Activated CD4-positive, alpha-beta T cell treated with anti-CD3 and anti-CD28 coated beads, Interleukin-2, amount 50 U/mL, for 48 hours (primary cell): Measurements from ENCODE around the gene ACP4.
"Not testable (repeated sequence)": the region's sequence is repeated elsewhere in the genome, so short reads cannot be mapped to it uniquely, and the experiment has no call there.

ENCODE experiments used
- DNase-seq, 2 experiments: peaks; one replicate each; pipeline ENCODE4 v3.0.0-alpha.2; 2020

Gene ACP4, protein sequence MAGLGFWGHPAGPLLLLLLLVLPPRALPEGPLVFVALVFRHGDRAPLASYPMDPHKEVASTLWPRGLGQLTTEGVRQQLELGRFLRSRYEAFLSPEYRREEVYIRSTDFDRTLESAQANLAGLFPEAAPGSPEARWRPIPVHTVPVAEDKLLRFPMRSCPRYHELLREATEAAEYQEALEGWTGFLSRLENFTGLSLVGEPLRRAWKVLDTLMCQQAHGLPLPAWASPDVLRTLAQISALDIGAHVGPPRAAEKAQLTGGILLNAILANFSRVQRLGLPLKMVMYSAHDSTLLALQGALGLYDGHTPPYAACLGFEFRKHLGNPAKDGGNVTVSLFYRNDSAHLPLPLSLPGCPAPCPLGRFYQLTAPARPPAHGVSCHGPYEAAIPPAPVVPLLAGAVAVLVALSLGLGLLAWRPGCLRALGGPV

DNA sequence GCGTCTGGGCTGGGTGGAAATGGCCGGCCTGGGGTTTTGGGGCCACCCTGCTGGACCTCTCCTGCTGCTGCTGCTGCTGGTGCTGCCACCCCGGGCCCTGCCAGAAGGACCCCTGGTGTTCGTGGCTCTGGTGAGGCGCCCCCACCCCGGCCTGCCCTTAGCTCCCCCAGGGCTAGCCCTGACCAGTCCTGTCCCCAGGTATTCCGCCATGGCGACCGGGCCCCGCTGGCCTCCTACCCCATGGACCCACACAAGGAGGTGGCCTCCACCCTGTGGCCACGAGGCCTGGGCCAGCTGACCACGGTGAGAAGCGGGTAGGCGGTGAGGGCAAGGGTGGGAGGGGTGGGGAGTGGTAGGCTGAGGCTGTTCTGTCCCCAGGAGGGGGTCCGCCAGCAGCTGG is at the start of gene ACP4:
TSS of gene ACP4 (plus strand) at position 20 of the 400 bp plus-strand sequence. CDS start at position 20, 0 bp downstream.
- DNase-seq = no peak

DNA sequence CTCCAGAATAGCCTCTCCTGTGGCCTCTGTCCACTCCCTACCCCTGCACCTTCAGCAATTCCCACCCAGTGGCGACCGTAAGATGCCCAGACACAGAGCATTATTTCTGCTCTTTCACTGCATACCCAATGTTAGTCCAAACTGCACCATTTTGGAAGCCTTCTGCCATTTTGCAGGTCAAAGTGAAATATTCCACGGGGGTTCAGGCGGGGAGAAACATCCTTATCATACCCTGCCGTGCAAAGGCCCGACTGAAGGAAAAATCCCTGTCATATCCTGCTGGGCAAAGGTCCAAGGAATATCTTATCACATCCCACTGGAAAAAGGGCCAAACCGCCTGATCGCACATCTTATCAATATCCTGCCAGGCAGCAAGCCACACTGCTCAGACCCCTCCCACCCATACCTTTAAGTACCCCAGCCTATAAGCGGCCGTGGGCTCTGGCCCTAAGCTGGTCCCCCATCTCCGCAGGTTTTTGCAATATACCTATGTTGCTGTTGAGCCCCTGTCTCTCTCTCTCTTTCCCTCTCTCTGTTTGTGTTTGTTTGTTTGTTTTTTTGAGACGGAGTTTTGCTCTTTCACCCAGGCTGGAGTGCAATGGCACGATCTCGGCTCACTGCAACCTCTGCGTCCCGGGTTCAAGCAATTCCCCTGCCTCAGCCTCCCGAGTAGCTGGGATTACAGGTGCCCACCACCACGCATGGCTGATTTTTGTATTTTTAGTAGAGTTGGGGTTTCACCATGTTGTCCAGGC is 48.9 kb upstream of the ACP4 start:
- no peak for DNase-seq

DNA sequence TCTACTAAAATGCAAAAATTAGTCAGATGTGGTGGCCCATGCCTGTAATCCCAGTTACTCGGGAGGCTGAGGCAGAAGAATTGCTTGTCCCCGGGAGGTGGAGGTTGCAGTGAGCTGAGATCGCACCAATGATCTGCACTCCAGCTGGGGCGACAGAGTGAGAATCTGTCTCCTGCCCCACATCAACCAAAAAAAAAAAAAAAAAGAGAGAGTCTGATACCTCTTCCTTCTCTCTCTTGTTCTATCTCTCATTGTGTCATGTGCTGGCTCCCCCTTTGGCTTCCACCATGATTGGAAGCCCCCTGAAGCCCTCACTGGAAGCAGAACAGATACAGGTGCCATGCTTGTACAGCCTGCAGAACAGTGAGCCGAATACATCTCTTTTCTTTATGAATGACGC is 46.7 kb upstream of the ACP4 start:
- DNase-seq = no peak

DNA sequence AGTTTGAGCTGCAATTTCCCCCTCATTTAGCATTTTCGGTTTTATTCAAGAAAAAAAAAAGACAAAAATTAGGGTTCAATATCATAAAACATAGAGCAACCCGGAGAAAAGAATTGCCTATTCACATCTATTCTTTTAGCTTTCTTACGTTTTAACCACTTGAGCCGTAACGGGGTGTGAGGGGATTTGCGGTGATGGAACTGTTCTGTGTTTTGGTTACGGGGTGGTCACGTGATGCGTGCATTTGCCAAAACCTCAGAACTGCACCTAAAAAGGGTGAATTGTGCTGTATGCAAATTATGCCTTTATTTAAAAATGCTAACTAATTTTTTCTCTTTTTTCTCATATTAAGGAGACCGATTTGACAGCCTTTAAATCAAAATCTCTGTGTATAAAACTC is 45.0 kb upstream of the ACP4 start:
- DNase-seq = no peak

DNA sequence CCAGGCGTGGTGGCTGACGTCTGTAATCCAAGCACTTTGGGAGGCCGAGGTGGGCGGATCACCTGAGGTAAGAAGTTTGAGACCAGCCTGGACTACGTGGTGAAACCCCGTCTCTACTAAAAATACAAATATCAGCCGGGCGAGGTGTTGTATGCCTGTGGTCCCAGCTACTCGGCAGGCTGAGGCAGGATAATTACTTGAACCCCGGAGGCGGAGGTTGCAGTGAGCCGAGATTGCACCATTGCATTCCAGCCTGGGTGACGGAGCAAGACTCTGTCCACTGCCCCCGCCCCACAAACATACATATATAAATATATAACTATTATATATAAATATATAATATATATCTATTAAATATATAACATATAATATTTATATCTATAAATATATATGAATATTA is 43.1 kb upstream of the ACP4 start:
- DNase-seq = not testable (repeated sequence)

DNA sequence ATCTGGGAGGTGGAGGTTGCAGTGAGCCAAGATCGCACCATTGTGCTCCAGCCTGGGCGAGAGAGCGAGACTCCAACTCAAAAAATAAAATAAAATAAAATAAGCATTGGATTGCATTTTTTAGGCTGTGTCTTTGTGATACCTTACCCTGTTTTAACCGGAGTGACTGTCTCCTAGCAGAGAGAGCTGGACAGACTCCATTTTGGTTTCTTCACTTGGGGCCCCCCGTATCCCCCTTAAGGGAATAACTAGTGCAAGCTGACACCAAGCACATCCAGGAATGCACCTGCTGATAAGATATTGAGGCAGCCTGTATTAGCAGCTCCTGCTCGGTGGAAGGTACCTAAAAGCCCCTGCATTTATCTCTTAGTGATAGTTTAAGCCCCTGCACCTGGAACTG is 40.7 kb upstream of the ACP4 start:
- DNase-seq = no peak

DNA sequence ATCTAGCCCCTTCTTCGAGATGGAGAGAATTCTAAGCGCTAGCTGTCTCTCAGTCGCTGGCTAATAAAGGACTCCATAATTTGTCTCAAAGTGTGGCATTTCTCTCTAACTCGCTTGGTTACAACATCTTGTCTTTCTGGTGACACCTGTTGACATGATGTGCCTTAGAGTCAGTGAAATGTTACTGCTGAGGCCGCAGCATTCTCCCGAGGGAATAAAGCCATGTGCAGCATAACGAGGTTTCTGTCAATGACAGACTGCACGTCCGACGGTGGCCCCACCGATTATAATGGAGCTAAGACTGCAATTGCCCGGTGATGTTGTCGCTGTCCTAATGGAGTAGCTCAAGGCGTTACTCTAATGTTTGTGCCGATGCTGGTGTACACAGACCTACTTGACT is 40.2 kb upstream of the ACP4 start:
- DNase-seq = no peak

DNA sequence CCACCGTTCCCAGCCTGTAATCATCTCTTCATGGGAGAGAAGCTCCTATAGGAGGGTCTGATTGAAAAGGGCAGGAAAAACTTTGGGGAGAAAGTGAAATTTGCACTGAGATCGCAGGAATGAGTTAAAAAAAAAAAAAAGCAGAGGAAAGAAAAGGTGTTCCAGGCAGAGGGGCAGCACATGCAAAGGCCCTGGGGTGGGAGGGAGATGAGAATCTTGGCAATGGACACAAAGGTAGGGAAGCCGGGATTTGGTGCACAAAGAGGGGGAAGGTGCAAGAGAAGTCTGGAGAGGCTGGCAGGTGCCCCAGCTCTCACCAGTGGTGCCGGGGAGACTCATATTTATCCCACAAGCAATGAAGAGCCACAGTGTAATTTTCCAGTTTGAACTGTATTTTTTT is 36.3 kb upstream of the ACP4 start:
- DNase-seq = no peak

DNA sequence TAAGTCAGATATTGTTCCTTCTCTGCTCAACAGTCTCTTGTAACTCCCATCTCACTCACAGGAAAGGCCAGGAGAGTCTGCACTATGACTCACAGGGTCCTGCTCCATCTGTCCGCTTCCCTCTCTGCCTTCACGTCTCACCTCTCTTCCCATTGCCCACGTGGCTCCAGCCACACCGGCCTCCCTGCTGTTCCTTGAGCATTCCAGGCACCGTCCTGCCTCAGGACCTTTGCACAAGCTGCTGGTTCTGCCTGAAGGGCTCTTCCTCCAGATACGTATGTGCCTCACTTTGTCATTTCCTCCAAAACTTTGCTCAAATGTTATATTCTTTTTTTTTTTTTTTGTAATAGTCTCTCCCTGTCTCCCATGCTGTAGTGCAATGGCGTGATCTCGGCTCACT is 34.0 kb upstream of the ACP4 start:
- DNase-seq = not testable (repeated sequence)

DNA sequence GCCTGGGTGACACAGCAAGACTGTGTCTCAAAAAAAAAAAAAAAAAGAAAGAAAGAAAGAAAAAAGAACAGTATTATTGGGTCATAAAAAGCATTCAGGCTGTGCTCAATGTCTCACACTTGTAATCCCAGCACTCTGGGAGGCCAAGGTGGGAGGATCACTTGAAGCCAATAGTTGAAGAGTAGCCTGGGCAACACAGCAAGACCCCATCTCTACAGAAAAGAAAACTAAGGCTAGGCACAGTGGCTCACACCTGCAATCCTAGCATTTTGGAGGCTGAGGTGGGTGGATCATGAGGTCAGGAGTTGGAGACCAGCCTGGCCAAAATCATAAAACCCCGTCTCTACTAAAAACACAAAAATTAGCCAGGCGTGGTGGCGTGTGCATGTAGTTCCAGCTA is 32.6 kb upstream of the ACP4 start:
- DNase-seq = not testable (repeated sequence)

DNA sequence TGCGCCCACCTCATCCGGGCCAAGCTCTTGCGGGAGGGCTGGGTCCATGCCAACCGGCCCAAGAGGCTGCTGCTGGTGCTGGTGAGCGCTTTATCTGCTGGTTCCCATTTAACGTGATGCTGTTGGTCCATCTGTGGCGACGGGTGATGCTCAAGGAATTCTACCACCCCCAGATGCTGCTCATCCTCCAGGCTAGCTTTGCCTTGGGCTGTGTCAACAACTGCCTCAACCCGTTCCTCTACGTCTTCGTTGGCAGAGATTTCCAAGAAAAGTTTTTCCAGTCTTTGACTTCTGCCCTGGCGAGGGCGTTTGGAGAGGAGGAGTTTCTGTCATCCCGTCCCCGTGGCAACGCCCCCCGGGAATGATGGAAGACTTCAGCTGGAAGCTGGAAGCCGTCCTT is 31.1 kb upstream of the ACP4 start:
- DNase-seq = not testable (repeated sequence)

DNA sequence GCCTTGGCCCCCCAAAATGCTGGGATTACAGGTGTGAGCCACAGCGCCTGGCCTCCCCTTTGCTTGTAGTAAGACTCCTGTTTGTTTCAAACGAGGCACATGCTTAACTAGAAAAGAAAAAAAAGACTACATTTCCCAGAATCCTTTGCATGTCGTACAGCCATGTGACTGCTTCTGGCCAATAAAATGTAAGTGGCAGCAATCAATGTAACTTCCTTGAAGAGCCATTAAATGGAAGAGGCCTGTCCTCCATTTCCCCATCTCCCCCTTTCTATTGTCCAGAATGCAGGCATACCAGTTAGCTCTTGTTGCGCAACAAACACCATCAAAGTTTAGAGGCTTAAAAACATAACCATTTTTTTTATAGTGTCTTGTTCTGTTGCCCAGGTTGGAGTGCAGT is 30.3 kb upstream of the ACP4 start:
- DNase-seq = no peak

DNA sequence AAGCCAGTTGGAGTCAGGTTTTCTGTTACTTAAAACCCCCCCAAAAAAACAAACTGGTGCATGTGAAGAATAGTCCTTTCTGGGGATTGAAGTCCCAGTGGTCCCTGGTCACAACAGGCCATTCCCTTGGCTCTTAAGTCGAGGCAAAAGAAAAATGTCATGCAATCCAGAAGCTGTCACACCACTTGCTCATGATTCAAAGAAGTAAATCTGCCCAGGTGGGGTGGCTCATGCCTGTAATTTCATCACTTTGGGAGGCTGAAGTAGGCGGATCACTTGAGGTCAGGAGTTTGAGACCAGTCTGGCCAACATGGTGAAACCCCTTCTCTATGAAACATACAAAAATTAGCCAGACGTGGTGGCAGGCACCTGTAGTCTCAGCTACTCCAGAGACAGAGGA is 28.7 kb upstream of the ACP4 start:
- not testable (repeated sequence) for DNase-seq

DNA sequence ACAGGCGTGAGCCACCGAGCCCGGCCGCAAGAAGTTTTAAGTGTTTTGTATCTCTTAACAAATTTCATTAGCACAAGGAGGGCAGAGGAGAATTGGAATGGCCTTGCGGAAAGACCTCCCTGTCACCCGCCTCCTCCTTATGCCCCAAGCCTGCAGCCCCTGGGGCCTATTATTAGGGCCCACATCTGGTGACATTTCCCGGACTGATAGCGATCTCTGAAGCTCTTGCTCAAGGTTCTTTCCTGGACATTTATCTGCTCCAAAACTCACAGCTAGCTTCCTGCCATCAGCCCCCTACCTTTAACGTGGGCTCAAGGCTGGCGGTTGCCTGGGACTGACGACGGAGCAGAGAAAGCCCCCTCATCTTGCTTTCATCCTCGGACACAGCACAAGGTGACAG is 26.7 kb upstream of the ACP4 start:
- not testable (repeated sequence) for DNase-seq

DNA sequence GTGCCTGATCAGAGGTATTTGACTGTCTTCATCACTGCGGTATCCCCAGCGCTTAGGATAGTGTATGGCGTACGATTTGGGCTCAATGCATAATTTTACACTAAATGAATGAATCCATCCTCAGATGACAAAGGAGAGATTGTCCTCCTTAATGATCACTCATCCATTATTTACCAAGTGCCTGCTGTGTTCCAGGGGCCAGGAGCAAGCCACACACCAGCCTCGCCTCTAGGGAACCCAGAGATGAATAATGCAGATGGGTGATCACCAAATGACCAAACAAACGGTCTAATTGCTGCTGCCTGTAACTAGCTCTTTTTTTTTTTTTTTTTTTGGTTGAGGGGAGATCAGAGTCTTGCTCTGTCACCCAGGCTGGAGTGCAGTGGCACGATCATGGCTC is 25.8 kb upstream of the ACP4 start:
- DNase-seq = no peak

DNA sequence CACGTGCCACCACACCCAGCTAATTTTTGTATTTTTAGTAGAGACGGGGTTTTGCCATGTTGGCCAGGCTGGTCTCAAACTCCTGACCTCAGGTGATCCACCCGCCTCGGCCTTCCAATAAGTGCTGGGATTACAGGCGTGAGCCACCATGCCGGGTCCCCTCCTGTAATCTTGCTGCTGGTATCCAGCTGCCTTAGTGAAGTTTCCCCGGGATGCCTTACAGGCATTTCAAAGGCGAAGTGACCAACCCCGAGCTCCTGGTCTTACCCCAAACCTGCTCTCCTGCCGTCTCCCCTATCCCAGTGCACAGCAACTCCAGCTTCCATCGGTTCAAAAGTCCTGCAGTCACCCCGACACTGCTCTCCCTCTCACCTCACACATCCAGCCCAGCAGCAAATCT is 23.5 kb upstream of the ACP4 start:
- not testable (repeated sequence) for DNase-seq

DNA sequence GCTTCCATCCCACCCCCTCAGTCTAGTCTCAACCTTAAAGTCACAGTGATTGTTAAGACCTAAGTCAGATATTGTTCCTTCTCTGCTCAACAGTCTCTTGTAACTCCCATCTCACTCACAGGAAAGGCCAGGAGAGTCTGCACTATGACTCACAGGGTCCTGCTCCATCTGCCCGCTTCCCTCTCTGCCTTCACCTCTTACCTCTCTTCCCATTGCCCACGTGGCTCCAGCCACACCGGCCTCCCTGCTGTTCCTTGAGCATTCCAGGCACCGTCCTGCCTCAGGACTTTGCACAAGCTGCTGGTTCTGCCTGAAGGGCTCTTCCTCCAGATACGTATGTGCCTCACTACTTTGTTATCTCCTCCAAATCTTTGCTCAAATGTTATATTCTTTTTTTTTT is 23.0 kb upstream of the ACP4 start:
- DNase-seq = not testable (repeated sequence)

DNA sequence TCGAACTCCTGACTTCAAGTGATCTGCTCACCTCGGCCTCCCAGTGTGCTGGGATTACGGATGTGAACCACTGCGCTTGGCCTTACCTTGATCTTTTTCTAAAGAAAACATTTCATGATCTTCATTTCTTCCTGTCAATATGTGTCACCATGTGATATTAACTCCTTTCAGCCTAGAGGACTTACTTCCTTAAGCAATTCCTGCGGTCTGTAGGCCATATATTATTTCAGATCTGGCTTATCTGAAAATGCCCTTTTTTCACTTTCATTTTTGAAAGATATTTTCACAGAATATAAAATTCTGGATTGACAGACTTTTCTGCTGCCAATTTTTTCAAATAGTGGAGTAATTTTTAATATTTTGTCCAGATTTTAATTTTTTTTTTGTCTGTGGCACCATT is 21.9 kb upstream of the ACP4 start:
- DNase-seq = no peak

DNA sequence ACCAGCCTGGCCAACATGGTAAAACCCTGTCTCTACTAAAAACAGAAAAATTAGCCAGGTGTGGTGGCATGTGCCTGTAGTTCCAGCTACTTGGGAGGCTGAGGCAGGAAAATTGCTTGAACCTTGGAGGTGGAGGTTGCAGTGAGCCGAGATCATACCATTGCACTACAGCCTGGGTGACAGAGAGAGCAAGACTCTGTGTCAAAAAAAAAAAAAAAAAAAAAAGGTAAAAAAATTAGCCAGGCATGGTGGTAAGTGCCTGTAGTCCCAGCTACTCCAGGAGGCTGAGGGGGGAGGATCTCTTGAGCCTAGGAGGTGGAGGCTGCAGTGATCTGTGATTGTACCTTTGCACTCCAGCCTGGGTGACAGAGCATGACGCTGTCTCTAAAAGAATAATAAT is 20.1 kb upstream of the ACP4 start, which contains the start of gene GPR32:
TSS of gene GPR32 (plus strand) at position 301 of the 400 bp plus-strand sequence. CDS start 137 bp downstream, outside the sequence.
- not testable (repeated sequence) for DNase-seq

DNA sequence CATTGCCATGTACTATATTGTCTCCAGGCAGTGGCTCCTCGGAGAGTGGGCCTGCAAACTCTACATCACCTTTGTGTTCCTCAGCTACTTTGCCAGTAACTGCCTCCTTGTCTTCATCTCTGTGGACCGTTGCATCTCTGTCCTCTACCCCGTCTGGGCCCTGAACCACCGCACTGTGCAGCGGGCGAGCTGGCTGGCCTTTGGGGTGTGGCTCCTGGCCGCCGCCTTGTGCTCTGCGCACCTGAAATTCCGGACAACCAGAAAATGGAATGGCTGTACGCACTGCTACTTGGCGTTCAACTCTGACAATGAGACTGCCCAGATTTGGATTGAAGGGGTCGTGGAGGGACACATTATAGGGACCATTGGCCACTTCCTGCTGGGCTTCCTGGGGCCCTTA is 19.3 kb upstream of the ACP4 start:
- DNase-seq = no peak

DNA sequence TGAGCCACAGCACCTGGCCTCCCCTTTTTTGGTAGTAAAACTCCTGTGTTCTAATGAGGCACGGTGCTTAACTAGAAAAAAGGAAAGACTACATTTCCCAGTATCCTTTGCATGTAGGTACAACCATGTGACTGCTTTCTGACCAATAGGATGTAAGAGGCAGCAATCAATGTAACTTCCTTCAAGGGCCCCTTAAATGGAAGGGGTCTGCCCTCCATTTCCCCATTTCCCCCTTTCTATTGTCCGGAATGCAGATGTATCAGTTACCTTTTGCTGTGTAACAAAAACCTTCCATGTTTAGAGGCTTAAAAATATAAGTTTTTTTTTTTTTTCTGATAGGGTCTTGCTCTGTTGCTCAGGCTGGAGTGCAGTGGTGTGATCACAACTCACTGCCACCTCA is 17.7 kb upstream of the ACP4 start:
- no peak for DNase-seq

DNA sequence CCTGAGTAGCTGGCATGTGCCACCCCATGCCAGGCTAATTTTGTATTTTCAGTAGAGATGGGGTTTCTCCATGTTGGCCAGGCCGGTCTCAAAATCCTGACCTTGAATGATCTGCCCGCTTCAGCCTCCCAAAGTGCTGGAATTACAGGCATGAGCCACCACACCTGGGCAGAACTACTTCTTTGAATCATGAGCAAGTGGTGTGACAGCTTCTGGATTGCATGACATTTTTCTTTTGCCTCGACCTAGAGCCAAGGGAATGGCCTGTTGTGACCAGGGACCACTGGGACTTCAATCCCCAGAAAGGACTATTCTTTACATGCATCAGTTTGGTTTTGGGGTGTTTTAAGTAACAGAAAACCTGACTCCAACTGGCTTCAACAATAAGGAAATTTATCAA is 17.3 kb upstream of the ACP4 start:
- DNase-seq = not testable (repeated sequence)

DNA sequence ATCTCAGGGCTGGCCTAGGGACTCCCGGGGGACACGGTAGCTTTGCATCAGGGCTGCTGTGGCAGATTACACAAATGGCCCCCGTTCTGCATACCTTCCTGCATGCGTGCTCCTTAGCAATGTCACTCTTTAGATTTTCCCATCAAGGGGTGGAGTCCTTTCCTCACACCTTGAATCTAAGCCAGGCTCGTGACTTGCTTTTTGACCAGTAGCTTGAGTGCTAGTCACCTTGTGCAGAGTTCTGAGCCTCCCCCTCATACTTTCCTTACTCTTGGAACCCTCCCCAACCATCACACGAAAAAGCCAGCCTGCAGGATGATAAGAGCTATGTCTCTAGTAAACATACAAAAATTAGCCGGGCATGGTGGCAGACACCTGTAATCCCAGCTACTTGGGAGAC is 16.8 kb upstream of the ACP4 start:
- DNase-seq = not testable (repeated sequence)

DNA sequence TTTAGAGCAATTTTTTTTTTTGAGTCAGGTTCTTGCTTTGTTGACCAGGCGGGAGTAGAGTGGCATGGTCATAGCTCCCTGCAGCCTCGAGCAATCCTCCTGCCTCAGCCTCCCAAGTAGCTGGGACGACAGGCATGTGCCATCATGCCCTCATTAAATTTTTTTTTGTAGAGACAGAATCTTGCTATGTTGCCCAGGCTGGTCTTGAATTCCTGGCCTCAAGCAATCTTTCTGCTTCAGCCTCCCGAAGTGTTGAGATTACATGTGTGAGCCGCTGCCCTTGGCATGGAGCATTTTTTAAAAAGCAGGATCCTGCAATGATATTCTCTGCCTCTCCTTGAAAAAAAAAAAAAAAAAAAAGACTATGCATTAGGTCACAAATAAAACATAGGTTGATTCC is 14.1 kb upstream of the ACP4 start:
- no peak for DNase-seq
